RPMI8226 (cell line): ENCODE data around the gene UCP2.

Source experiments
- DNase-seq: peaks from one replicate; pipeline ENCODE4 v3.0.0-alpha.2; 2015

UCP2 gene

GRCh38 chr11:73969091-73969490 is 13.6 kb downstream of the UCP2 start:
- DNase-seq: no peak

GRCh38 chr11:73968356-73968966 is 14.2 kb downstream of the UCP2 start:
- DNase-seq: no peak

GRCh38 chr11:73965764-73966121 is 16.9 kb downstream of the UCP2 start:
- no peak for DNase-seq

- DNase-seq: no peak
Measured at GRCh38 chr11:73965076-73965763, 17.4 kb downstream of the UCP2 start.

- DNase-seq: no peak
Measured at GRCh38 chr11:73963861-73964260, 18.8 kb downstream of the UCP2 start.

GRCh38 chr11:73962101-73962705 is 20.4 kb downstream of the UCP2 start:
- DNase-seq: no peak

- no peak for DNase-seq
Measured at GRCh38 chr11:73961321-73961720, 21.3 kb downstream of the UCP2 start.

GRCh38 chr11:73958521-73959141 is 24.0 kb downstream of the UCP2 start:
- DNase-seq: no peak

- no peak for DNase-seq
Measured at GRCh38 chr11:73957654-73958361, 24.8 kb downstream of the UCP2 start.

- DNase-seq: no peak
Measured at GRCh38 chr11:73956876-73957653, 25.6 kb downstream of the UCP2 start.

GRCh38 chr11:73951797-73952196 is 30.8 kb downstream of the UCP2 start:
- no peak for DNase-seq

- DNase-seq: peak; percentile 67
Measured at GRCh38 chr11:73950869-73951710, 31.6 kb downstream of the UCP2 start, which contains the start of gene DNAJB13. TSS of gene DNAJB13 (plus strand) at chr11:73951026. CDS start at chr11:73951070, 44 bp downstream.

GRCh38 chr11:73949912-73950311 is 32.7 kb downstream of the UCP2 start:
- no peak for DNase-seq

GRCh38 chr11:73949246-73949645 is 33.4 kb downstream of the UCP2 start:
- no peak for DNase-seq

- DNase-seq: no peak
Measured at GRCh38 chr11:73946798-73947458, 35.7 kb downstream of the UCP2 start.

- DNase-seq: no peak
Measured at GRCh38 chr11:73945396-73945795, 37.2 kb downstream of the UCP2 start.

GRCh38 chr11:73944901-73945300 is 37.7 kb downstream of the UCP2 start:
- DNase-seq: no peak

GRCh38 chr11:73944085-73944484 is 38.6 kb downstream of the UCP2 start:
- no peak for DNase-seq

- no peak for DNase-seq
Measured at GRCh38 chr11:73942010-73942409, 40.6 kb downstream of the UCP2 start.

GRCh38 chr11:73940801-73941570 is 41.7 kb downstream of the UCP2 start:
- no peak for DNase-seq
